Suppressor macrophage treated with lipopolysaccharide for 4 hours (primary cell): ENCODE results near the gene DMPK.
A peak's percentile ranks its signal among the peaks of the same experiment; 100 is the strongest.
"Not testable (repeated sequence)": the region's sequence is repeated elsewhere in the genome, so short reads cannot be mapped to it uniquely, and the experiment has no call there.

Experiments used
- DNase-seq: peaks from one replicate; pipeline ENCODE4 v3.0.0-alpha.2; 2020

DMPK gene

DNA sequence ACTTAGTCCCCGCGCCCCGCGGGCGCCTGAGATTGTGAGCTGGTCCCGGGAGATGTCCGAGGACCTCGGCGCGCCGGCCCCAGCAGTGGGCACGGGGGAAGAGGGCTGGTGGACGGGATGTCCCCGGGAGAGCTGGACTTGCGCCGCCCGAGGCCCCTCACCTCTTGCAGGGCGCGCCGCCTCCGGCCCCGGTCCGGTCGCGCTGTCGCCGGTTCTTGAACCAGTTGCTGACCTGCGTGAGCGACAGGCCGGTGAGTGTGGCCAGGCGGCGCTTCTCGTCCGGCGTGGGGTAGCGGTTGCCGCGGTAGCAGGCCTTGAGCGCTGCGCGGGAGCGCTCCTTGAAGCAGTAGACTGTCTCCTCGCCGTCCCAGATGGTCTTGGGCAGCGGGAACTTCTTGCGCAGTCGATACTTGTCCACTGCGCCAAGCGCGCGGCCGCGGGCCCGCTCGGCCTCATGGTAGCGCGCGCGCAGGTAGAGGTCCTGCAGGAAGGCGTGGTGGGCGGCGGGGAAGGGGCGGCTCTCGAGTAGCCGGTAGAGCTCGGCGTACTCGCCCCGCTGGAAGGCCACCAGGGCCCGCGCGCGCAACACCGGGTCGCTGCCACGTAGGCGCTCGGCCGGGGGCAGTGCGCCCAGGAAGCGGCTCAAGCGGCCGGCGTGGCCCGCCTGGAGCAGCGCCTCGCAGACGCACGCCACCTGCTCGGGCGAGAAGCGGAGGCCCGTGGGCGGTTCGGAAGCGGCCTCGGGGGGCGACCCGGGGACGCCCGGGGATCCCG lies 14.2 kb downstream of the DMPK start:
- DNase-seq, result no peak

GRCh38 chr19:45767410-45767880 lies 14.8 kb downstream of the DMPK start:
- no peak for DNase-seq

GRCh38 chr19:45766869-45767346 lies 15.4 kb downstream of the DMPK start:
- no peak for DNase-seq

GRCh38 chr19:45766296-45766868 lies 15.9 kb downstream of the DMPK start:
- no peak for DNase-seq

GRCh38 chr19:45765702-45766295 lies 16.5 kb downstream of the DMPK start:
- no peak for DNase-seq

DNA sequence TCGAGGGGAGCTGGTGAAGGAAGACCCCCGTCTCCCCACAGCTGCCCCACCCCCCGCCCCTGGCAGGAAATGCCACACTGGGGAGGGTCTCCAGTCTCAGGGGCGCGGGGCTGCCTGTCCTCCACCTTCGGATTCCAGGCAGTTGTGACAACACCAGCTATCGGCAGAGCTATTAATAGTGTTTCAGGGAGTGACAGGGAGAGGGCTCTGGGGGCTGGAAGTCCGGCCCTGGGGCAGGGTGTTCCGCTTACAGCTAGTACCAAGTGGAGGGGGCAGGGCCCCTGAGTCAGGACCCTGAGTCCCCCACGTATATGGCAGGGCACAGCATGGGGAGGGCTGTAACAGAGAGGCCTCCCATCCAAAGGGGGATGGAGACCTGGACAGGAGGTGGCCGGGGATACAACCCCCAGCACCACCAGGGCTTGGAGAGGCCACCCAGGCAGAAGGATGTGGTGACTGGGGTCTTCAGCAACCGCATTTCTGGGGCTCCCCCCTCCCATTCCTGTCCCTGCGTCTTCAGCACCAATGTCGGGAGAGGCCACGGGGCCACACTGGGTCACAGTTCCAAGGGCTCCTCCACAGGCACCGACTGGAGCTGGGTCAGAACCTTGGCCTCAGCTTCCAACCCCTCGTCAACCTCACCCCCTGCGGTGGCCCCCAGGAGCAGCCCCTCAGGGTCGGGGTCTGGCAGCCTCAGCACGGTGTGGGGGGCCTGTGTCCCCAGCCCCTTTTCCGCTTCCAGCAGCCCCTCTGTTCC lies 17.2 kb downstream of the DMPK start:
- no peak for DNase-seq

DNA sequence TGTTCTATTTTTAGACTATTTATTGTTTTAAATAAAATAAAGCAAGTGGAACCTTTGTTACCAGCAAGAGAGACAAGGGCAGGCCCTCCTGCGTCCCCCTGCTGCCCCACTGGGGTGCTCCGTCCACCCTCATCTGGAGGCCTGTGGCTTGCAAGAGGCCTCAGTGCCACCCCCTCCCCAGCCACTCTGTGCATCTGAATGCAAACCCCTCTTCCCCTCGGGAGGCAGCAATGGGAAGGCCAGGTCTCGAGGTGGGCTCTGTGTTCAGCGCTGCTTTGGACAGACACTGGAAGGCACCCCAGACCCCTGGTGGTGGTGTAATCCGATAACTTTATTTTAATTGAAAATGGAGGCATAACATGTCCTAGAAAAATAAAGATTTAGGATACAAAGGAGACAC lies 17.8 kb downstream of the DMPK start:
- no peak for DNase-seq

- no peak for DNase-seq
Observed at GRCh38 chr19:45763691-45764294, 18.5 kb downstream of the DMPK start.

DNA sequence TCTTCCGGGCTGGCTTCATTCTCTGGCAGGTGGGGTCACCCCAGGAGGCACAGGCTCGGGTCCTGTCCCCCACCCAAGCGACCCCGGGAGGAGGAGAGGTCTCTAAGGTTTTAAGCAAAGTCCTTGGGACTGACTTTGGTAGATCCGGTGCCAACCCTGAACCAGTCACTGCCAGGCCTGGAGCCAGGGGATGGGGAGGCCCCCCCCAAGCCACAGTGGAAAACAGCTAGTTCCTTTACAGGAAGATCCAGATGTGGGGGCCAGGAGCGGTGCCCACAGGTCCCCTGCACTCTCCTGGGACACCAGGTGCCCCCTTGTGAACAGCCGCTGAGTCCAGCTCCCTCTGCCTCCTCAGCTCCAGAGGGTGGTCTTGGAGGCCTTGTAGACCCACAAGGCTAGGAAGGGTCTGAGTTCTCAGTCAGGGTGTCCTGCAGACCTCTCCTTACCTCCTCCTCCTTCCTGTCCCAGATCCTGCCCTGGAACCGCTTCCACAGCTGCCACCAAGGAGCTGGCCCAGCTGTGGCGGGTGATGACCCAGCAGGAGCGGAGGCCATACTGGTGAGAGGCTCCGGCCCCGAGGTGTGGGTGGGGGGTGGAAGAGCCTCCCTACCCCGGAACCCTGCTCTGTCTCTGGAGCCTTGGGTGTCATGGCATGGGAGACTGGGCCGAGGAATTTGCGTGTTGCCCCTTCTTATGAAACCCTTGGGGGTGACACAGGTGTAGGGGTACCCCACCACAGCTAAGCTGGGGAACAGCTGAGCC lies 19.2 kb downstream of the DMPK start:
- DNase-seq, result no peak

GRCh38 chr19:45761714-45762113 lies 20.6 kb downstream of the DMPK start:
- DNase-seq, result no peak

DNA sequence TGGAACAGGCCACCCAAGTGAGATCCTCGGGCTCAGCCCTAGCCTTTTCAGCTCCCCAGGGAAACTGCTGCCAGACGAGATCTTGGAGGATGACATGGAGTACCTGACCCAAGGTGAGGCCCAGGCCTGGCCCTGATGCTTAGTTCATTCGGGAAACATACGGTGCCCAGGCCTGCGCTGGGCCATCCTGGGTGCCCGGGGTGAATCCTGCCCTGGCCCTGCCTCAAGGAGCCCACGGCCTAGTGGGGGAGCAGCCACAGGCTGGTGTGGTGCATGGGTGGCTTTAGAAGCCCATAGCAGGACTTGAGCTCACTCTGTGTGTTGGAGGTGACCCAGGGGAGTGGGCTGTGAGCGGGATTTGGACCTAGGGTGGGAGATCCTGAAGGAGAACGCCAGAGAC lies 23.4 kb downstream of the DMPK start:
- DNase-seq, result no peak

- DNase-seq, result no peak
Observed at GRCh38 chr19:45757695-45758094, 24.6 kb downstream of the DMPK start.

GRCh38 chr19:45754323-45754722 lies 28.0 kb downstream of the DMPK start:
- no peak for DNase-seq

DNA sequence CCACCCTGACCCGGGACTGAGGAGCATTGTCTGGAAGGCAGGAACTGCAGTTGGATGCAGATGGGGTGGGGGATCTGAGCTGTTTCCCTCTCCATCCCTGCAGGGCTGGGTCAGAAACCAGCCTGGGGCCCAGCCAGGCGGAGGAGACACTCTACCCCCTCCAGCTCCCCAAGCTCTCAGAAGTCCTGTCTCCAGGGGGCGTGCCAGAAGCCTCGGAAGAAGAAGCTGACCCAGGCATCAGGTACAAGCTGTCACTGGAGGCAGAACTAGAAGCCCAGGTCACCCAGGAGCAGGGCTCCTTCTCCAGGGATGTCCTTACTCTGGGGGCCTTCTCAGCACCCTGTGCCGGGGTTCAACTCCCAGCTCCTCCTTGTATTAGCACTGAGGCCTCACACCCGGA lies 28.7 kb downstream of the DMPK start:
- no peak for DNase-seq

GRCh38 chr19:45752639-45753038 lies 29.7 kb downstream of the DMPK start:
- DNase-seq, result peak; percentile 11

DNA sequence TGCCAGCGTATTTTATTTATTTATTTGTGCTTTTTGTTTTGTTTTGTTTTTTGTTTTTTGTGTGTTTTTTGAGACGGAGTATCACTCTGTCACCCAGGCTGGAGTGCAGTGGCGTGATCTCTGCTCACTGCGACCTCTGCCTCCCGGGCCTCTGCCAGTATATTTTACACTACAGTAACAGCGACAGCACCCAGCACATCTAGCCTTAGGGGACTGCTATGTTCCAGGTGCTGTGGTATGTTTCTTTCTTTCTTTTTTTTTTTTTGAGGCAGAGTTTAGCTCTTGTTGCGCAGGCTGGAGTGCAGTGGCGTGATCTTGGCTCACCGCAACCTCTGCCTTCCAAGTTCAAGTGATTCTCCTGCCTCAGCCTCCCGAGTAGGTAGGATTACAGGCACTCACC lies 30.8 kb downstream of the DMPK start:
- DNase-seq, result not testable (repeated sequence)

- DNase-seq, result no peak
Observed at GRCh38 chr19:45747513-45747912, 34.8 kb downstream of the DMPK start.

DNA sequence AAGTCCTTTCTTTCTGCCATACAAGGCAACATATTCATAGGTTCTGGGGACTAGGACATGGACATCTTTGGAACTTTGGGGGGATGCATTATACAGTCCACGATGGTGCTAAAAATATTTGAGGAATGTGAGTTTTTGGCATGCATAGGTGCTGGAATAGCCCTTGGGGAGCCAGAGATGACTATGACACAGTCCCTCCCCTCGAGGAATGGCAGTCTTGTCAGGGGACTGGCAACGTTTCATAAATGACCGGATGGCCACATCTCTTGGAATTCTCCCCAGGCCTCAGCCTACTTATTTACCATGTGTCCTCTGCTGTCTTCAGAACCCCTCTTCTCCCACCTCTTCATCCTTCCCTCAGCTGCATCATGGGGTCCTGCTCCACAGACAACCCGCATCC lies 35.4 kb downstream of the DMPK start:
- no peak for DNase-seq

DNA sequence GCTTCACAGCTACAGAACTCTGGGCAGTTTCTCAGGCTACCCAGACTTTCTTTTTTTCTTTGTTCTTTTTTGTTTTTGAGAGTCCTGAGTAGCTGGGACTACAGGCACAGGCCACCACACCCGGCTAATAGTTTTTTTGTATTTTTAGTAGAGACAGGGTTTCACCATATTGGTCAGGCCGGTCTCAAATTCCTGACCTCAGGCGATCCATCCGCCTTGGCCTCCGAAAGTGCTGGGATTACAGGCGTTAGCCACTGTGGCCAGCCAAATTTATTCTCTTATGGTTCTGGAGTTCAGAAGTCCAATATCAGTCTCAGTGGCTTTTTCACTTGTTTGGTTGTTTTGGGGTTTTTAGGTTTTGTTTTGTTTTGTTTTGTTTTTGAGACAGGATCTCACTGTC lies 36.7 kb downstream of the DMPK start:
- no peak for DNase-seq

- no peak for DNase-seq
Observed at GRCh38 chr19:45742969-45743368, 39.3 kb downstream of the DMPK start.

DNA sequence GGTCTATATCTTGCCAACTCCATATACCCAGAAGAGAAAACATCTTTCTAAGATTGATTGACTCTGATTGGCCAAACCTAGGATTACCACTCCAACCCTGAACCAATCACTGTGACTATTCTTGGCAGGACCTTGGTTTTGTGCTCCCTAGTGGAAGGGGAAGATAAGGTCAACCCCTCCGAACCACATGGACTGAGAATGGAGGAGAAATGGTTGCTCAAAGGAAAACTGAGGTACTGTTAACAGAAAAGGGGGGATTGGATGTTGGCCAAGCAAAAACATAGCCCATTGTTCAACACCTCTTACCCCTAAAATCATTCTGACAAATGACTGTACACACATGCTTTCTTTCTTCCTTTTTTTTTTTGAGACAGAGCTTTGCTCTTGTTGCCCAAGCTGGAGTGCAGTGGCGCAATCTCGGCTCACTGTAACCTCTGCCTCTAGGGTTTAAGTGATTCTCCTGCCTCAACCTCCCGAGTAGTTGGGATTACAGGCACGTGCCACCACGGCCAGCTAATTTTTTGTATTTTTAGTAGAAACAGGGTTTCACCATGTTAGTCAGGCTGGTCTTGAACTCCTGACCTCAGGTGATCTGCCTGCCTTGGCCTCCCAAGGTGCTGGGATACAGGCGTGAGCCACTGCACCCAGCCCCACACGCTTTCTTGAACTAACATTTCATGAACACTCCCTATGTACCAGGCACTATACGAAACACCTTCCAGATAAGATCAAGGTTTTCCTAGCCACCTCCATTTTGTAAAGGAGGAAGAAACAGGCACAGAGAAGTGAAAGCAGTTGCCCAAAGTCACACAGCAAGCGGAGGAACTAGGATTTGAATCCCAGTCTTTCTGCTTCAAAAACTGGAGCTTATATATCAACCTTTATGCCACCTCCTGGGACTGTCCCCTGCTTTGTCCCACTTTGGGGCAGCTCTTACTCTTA lies 42.5 kb downstream of the DMPK start:
- DNase-seq, result peak; percentile 30
